ENCODE measurements around the gene ZNF579.

ZNF579 gene

DNA sequence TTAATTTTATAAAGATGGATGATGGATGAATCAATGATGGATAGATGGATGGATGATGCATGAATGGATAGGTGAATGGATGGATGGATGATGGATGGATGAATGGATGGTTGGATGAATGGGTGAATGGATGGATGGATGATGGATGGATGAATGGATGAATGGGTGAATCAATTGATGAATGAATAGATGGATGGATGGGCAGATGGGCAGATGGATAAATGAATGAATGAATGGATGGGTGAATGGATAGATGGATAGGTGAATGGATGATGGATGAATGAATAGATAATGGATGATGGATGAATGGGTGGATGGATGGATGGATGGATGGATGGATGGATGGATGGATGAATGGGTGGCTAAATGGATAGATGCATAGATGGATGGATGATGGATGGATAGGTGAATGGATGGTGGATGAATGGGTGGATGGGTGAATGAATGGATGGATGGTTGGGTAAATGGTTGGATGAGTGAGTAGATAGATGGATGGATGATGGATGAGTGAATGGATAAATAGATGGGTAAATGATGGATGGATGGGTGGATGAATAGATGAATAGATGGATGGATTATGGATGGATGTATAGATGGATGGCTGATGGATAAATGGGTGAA, 12.8 kb downstream of the ZNF579 start:
- no peak overlapping the region for H3K4me3 ChIP-seq (ENCODE audit: control insufficient read depth, low read depth, low read length)
- DNase-seq (ENCODE audit: low read depth) = no peak
- TF ChIP-seq, protein P1, sequence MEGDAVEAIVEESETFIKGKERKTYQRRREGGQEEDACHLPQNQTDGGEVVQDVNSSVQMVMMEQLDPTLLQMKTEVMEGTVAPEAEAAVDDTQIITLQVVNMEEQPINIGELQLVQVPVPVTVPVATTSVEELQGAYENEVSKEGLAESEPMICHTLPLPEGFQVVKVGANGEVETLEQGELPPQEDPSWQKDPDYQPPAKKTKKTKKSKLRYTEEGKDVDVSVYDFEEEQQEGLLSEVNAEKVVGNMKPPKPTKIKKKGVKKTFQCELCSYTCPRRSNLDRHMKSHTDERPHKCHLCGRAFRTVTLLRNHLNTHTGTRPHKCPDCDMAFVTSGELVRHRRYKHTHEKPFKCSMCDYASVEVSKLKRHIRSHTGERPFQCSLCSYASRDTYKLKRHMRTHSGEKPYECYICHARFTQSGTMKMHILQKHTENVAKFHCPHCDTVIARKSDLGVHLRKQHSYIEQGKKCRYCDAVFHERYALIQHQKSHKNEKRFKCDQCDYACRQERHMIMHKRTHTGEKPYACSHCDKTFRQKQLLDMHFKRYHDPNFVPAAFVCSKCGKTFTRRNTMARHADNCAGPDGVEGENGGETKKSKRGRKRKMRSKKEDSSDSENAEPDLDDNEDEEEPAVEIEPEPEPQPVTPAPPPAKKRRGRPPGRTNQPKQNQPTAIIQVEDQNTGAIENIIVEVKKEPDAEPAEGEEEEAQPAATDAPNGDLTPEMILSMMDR (IDR thresholded peaks at IDR 0.05; ENCODE audit: control insufficient read depth, insufficient read depth, low read depth, low read length, missing control alignments) = no peak

DNA sequence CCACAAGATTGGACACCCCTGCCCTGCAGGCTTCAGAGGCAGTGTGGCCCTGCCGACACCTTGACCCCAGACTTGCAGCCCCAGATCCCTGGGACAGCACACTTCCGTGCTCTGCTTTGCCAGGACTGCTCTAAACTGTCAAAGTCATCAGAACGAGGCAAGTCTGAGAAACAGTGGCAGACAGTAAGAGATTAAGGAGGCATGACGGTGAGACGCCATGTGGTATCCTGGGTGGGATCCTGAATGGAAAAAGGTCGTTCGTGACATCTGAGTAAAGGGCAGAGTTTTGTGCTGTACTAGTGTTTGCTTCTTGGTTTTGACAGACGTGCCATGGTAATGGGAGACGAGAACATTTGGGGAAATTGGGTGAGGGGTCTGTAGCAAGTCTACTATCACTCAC, 13.8 kb downstream of the ZNF579 start:
- no peak overlapping the region for H3K4me3 ChIP-seq (ENCODE audit: control insufficient read depth, low read depth, low read length)
- TF ChIP-seq, protein P1 (IDR thresholded peaks at IDR 0.05; ENCODE audit: control insufficient read depth, insufficient read depth, low read depth, low read length, missing control alignments) = no peak
- DNase-seq (ENCODE audit: low read depth) = no peak

DNA sequence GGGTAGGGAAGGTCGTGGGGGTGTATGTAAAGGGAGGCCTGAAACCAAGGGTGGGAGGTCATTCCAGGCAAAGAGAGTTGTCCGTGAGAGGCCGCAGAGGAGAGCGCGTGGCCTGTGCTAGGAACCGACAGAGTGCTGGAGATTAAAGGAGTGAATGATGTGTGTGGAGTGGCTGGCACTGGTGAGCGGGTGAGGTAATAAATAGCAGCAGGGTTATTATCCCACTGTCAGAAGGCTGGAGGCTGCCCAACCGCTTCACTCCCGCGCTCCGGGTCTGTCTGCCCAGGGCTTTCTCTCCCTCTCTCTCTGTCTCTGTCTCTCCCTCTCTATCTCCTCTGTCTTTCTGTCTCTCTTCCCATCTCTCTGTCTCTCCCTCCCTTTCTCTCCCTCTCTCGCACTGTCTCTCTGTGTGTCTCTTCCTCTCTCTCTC, 17.4 kb downstream of the ZNF579 start:
- TF ChIP-seq, protein P1 (IDR thresholded peaks at IDR 0.05; ENCODE audit: control insufficient read depth, insufficient read depth, low read depth, low read length, missing control alignments) = no peak
- DNase-seq (ENCODE audit: low read depth) = no peak
- H3K4me3 ChIP-seq (ENCODE audit: control insufficient read depth, low read depth, low read length) = no peak overlapping the region

DNA sequence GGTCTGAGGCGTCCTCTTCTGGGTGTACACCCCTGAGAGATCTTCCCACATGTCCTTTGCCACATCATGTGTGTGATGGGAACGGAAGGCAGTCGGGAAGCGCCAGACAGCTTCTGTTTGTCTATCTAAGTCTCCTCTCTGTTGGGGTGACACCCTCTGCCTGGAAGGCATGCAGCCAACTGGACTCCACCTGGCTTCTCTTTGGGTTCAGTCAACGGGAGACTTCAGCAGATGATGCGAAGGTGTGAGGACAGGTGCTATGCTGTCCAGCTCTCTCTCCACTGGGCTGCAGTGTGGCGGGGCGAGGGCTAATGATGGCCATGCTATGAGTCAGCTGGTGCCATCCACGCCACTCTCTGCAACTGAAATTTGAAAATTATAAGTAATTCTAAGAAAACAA, 21.0 kb downstream of the ZNF579 start:
- no peak overlapping the region for H3K4me3 ChIP-seq (ENCODE audit: control insufficient read depth, low read depth, low read length)
- DNase-seq (ENCODE audit: low read depth) = no peak
- TF ChIP-seq, protein P1 (IDR thresholded peaks at IDR 0.05; ENCODE audit: control insufficient read depth, insufficient read depth, low read depth, low read length, missing control alignments) = no peak

DNA sequence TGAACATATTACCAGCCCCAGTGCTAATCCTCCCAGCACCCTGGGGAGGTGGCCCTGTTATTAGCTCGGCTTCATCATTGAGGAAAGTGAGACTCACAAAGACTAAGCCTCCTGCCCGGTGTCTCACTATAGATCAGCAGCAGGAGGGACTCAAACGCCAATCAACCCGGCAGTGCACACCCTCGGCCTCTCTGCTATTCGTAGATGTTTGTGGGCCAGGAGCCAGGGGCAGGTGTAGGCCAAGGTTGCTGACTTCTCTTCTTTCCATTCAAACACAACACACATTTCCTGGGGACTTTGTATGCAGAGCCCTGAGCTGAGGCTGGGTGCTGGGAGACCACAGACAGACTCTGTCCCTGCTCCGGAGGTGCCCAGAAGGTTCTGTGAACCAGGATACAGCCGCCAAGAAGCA, 25.9 kb downstream of the ZNF579 start:
- DNase-seq (ENCODE audit: low read depth) = no peak
- no peak overlapping the region for H3K4me3 ChIP-seq (ENCODE audit: control insufficient read depth, low read depth, low read length)
- TF ChIP-seq, protein P1 (IDR thresholded peaks at IDR 0.05; ENCODE audit: control insufficient read depth, insufficient read depth, low read depth, low read length, missing control alignments) = no peak

DNA sequence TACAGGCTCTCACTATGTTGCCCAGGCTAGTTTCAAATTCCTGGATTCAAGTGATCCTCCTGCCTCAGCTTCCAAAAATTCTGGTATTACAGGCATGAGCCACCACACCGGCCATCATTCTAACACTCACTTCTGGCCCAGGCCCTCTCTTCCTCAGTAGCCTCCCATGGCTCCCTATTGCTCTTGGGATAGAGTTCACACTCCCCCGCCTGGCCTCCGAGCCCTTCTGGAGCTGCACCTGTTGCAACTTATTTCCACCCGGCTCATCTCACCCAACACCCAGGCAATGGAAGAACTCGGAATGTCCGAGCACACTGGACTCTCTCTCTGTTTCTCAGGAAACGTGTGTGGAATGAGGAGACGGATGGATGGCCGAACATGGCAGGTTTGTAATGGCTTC, 26.3 kb downstream of the ZNF579 start:
- TF ChIP-seq, protein P1 (IDR thresholded peaks at IDR 0.05; ENCODE audit: control insufficient read depth, insufficient read depth, low read depth, low read length, missing control alignments) = no peak
- DNase-seq (ENCODE audit: low read depth) = no peak
- H3K4me3 ChIP-seq (ENCODE audit: control insufficient read depth, low read depth, low read length) = no peak overlapping the region

Measured in AG09309 (cell line).